Activated B cell treated with CpG ODN at 0.5 μM for 24 hours (primary cell): ENCODE data around the gene TALDO1. TPM values are rescaled to one million over a fixed set of nuclear protein-coding genes. Genes with fewer than 3 reads are reported as not detected.

Source experiments
- ATAC-seq: fragments of 200-7000 bp; cut with Tn5 transposase; one replicate; pipeline ENCODE4 v1.10.0; 2021; ENCODE audit warnings: low read depth, mild to moderate bottlenecking, moderate library complexity
- CTCF ChIA-PET: fragments of 350-600 bp; sonication (Branson Sonifier 250); formaldehyde crosslinking; loops from one replicate; lab custom pipeline; 2021; ENCODE audit warnings: antibody characterized with exemption; lab: Charles Lee
- POLR2A ChIA-PET: fragments of 350-600 bp; sonication (Branson Sonifier 250); formaldehyde crosslinking; loops from one replicate; lab custom pipeline; 2021; ENCODE audit warnings: antibody characterized with exemption; lab: Charles Lee
- DNase-seq: peaks from one replicate; pipeline ENCODE4 v3.0.0; 2022
- H3K27ac Mint-ChIP-seq: one replicate; pipeline ENCODE4 v1.8.0; 2020; ENCODE audit warnings: mixed read lengths
- H3K27me3 Mint-ChIP-seq: one replicate; pipeline ENCODE4 v1.8.0; 2021; ENCODE audit warnings: mixed read lengths
- H3K36me3 Mint-ChIP-seq: one replicate; pipeline ENCODE4 v1.8.0; 2021; ENCODE audit warnings: low read depth, mixed read lengths
- H3K4me1 Mint-ChIP-seq: one replicate; pipeline ENCODE4 v1.8.0; 2021; ENCODE audit warnings: mixed read lengths
- H3K4me3 Mint-ChIP-seq: one replicate; pipeline ENCODE4 v1.8.0; 2020; ENCODE audit warnings: mild to moderate bottlenecking, mixed read lengths
- H3K9me3 Mint-ChIP-seq: one replicate; pipeline ENCODE4 v1.8.0; 2020; ENCODE audit warnings: mixed read lengths
- intact Hi-C: fragments of 100-400 bp; cut with micrococcal nuclease; formaldehyde crosslinking; loops from one replicate; pipeline ENCODE4 v1.15.1; 2024
- total RNA-seq: library from RNA; stranded (reverse); gene quantifications from 2 replicates; pipeline ENCODE4 v1.2.3, GENCODE V29; 2022
- TF ChIP-seq, protein P1 (sequence below): fragments of 200-600 bp; IDR thresholded peaks from one replicate; pipeline ENCODE4 v1.8.0; 2022; ENCODE audit warnings: antibody characterized with exemption, mild to moderate bottlenecking

Gene TALDO1
- total RNA-seq, 1 donor from 2014 or later: 194 TPM

- Mint-ChIP-seq H3K4me1 (peaks cover 24% of the 10 kb centered on the region), H3K27me3 (no peaks in the 10 kb centered on the region), H3K27ac (peak overlapping the region; percentile 71), H3K4me3 (peak overlapping the region; percentile 68), H3K36me3 (peaks cover 6% of the 10 kb centered on the region), H3K9me3 (no peaks in the 10 kb centered on the region)
- CTCF ChIA-PET: no interaction called here
- TF ChIP-seq, protein P1, sequence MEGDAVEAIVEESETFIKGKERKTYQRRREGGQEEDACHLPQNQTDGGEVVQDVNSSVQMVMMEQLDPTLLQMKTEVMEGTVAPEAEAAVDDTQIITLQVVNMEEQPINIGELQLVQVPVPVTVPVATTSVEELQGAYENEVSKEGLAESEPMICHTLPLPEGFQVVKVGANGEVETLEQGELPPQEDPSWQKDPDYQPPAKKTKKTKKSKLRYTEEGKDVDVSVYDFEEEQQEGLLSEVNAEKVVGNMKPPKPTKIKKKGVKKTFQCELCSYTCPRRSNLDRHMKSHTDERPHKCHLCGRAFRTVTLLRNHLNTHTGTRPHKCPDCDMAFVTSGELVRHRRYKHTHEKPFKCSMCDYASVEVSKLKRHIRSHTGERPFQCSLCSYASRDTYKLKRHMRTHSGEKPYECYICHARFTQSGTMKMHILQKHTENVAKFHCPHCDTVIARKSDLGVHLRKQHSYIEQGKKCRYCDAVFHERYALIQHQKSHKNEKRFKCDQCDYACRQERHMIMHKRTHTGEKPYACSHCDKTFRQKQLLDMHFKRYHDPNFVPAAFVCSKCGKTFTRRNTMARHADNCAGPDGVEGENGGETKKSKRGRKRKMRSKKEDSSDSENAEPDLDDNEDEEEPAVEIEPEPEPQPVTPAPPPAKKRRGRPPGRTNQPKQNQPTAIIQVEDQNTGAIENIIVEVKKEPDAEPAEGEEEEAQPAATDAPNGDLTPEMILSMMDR: no peak
- ATAC-seq (no peak), DNase-seq (no peak)
- intact Hi-C loops: loop anchor here (2.0 kb wide), 1 partner anchor 268 kb away; the partner anchor contains the start of gene LRRC56
- POLR2A ChIA-PET: interaction anchor here (1.1 to 2.3 kb wide), 3 partner anchors 15 to 57 kb away, joined by 3 to 9 read pairs (median 5); partner anchors contain the start of genes PNPLA2 and TALDO1
Observed at GRCh38 chr11:804599-804964, 57.3 kb downstream of the TALDO1 start.

DNA sequence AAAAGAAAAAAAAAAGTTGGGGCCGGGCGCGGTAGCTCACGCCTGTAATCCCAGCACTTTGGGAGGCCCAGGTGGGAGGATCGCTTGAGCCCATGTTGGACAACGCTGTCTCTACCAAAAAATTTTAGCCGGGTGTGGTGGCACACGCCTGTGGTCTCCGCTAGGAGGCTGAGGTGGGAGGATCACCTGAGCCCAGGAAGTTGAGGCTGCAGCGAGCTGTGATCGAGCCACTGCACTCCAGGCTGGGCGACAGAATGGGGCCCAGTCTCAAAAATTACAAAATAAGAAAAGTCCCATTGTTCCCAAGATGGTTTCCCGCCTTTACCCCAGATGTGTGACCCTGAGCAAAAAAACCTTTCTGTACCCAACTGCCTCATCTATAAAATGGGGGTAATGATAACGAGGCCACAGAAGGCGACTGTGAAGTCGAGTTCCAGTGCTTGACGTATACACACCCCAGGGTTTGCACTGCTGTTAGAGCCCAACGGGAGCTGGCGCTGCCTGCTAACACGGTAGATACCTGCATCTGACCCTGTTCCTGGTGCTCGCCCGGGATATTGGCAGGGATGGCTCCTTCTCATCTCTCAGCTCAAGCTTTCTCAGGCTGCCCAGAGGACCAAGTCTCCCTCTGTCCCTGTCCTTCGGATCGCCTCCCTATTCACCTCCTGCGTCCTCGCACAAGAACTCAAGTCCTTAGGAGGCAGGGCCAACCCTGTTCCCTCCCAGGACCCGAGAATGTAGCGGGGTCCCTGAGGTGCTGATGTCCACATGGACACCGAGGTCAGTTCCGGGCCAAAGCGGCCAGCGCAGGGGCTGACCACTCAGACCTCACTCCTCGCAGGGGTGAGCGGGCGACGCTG is 61.4 kb downstream of the TALDO1 start:
- Mint-ChIP-seq H3K4me3 (peak overlapping the region; percentile 91), H3K27me3 (no peaks in the 10 kb centered on the region), H3K9me3 (no peaks in the 10 kb centered on the region), H3K27ac (peak overlapping the region; percentile 98), H3K36me3 (peaks cover 37% of the 10 kb centered on the region), H3K4me1 (peaks cover 43% of the 10 kb centered on the region)
- intact Hi-C loops: loop anchor here (1.0 to 2.0 kb wide), 6 partner anchors 11 to 601 kb away; partner anchors contain the start of genes BET1L, POLR2L, RIC8A and RNH1
- TF ChIP-seq, protein P1: no peak
- CTCF ChIA-PET: no interaction called here
- POLR2A ChIA-PET: interaction anchor here (0.8 to 4.8 kb wide), 21 partner anchors 9 to 402 kb away, joined by 3 to 87 read pairs (median 4); partner anchors contain the start of genes CEND1, GATD1, IRF7 and LMNTD2
- ATAC-seq (no peak), DNase-seq (no peak)

DNA sequence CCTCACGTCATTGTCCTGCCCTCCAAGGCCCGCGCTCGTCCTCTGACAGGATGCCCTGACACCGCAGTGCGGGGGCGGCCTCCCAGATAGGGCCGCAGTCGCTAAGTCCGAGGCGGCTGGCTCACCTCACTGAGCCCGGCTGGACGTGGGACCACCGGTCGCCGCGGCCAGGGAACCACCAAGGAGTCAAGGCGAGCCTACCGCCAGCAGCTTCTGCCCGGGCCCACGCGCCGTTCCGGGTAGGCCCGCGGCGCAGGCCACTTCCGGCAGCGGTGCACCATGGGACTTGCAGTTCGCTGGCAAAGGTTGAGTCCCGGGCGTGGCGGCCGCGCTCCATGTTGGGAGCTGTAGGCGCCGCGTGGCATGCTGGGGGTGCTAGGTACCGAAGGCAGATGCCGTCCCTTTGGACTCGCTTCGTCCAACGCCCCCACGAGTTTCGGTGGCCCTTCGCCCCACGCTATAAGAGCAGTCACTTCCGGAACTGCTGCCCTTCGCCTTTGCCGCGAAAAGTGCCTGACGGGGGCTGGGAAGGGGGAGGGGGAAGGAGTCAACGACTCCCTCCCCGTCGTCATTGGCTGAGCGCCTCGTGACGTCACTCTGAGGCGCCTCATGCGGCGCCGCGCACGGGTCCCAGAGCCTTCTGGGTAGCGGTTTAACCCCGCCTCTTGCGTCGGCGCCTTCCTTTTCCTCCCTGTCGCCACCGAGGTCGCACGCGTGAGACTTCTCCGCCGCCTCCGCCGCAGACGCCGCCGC is 62.2 kb downstream of the TALDO1 start, which contains the start of gene RPLP2:
Gene RPLP2, plus strand, starts transcription at position 681 of the 753 bp plus-strand sequence. CDS start 268 bp downstream, outside the sequence.
- H3K27ac Mint-ChIP-seq: peak within 1 kb of the TSS; percentile 98
- DNase-seq: peak; percentile 97
- TF ChIP-seq, protein P1: no peak
- intact Hi-C loops: loop anchor here (1.0 to 2.0 kb wide), 6 partner anchors 10 to 602 kb away; partner anchors contain the start of genes BET1L, POLR2L, RIC8A and RNH1
- ChIA-PET CTCF (no interaction called here), POLR2A (interaction anchor here (0.6 to 4.8 kb wide), 23 partner anchors 10 to 402 kb away, joined by 3 to 87 read pairs (median 4); partner anchors contain the start of genes CEND1, GATD1, IRF7 and LMNTD2)
- H3K27me3 Mint-ChIP-seq: no peaks in the 10 kb centered on the region
- peaks cover 37% of the 10 kb centered on the region for H3K4me1 Mint-ChIP-seq
- peak within 1 kb of the TSS; percentile 91 for H3K4me3 Mint-ChIP-seq
- peaks cover 39% of the 10 kb centered on the region for H3K36me3 Mint-ChIP-seq
- no peaks in the 10 kb centered on the region for H3K9me3 Mint-ChIP-seq
- peak; percentile 82 for ATAC-seq

GRCh38 chr11:810040-810567 is 62.8 kb downstream of the TALDO1 start:
- TF ChIP-seq, protein P1: no peak
- ATAC-seq (peak; percentile 2), DNase-seq (no peak)
- Mint-ChIP-seq H3K4me3 (peak overlapping the region; percentile 91), H3K9me3 (no peaks in the 10 kb centered on the region), H3K27me3 (no peaks in the 10 kb centered on the region), H3K27ac (peak overlapping the region; percentile 98), H3K36me3 (peaks cover 39% of the 10 kb centered on the region), H3K4me1 (peaks cover 35% of the 10 kb centered on the region)
- CTCF ChIA-PET: no interaction called here
- POLR2A ChIA-PET: interaction anchor here (0.6 to 4.8 kb wide), 20 partner anchors 9 to 403 kb away, joined by 3 to 87 read pairs (median 4); partner anchors contain the start of genes CEND1, GATD1, IRF7 and LMNTD2
- intact Hi-C loops: no loop called here
